Keratinocyte (primary cell): Measurements from ENCODE around the gene PRKAG2. TPM values are rescaled to one million over a fixed set of nuclear protein-coding genes. Genes with fewer than 3 reads are reported as not detected.

Source experiments
- DNase-seq: peaks from one replicate; pipeline ENCODE4 v3.0.0-alpha.2; 2011; ENCODE audit warnings: low read depth, missing footprints, low spot score
- FAIRE-seq: peaks from 2 replicates; lab custom pipeline; 2011; peaks lifted over from hg19 to GRCh38; lab: Jason Lieb, UNC
- H2AFZ ChIP-seq: 2 replicates; pipeline ENCODE4 v1.6.0; 2012; ENCODE audit warnings: low read length, control low read depth, inconsistent platforms; ENCODE audit not compliant: control insufficient read depth
- H3K27ac ChIP-seq: 2 replicates; pipeline ENCODE4 v1.5.1; 2011; ENCODE audit warnings: low read length; ENCODE audit not compliant: control insufficient read depth, insufficient read depth
- H3K27me3 ChIP-seq: 3 replicates; pipeline ENCODE4 v1.6.0; 2011; ENCODE audit warnings: low read length; ENCODE audit not compliant: control insufficient read depth, insufficient read depth; ENCODE audit errors: extremely low read depth
- H3K36me3 ChIP-seq, 2 experiments: 2 replicates in 1 of 2; 3 replicates in 1 of 2; pipeline ENCODE4 v1.5.1; 2011; ENCODE audit warnings: low read length in 2 of 2, mild to moderate bottlenecking in 1 of 2; ENCODE audit not compliant: control insufficient read depth in 2 of 2, insufficient read depth in 2 of 2; ENCODE audit errors: extremely low read depth in 1 of 2
- H3K4me1 ChIP-seq: 3 replicates; pipeline ENCODE4 v1.5.1; 2011; ENCODE audit warnings: low read length; ENCODE audit not compliant: control insufficient read depth, insufficient read depth; ENCODE audit errors: extremely low read depth
- H3K4me2 ChIP-seq: 3 replicates; pipeline ENCODE4 v1.6.0; 2011; ENCODE audit warnings: low read depth, low read length; ENCODE audit not compliant: control insufficient read depth, insufficient read depth; ENCODE audit errors: extremely low read depth
- H3K4me3 ChIP-seq, 3 experiments: fragments of 200-600 bp in 1 of 3; sonication (generic) in 1 of 3; 2 replicates in 2 of 3; 3 replicates in 1 of 3; pipeline ENCODE4 v1.5.1; 2011 to 2016; ENCODE audit warnings: low read length in 3 of 3, mild to moderate bottlenecking in 3 of 3, control low read depth in 2 of 3, inconsistent platforms in 1 of 3, low read depth in 1 of 3, mixed read lengths in 1 of 3, mixed run types in 1 of 3, moderate library complexity in 1 of 3; ENCODE audit not compliant: control insufficient read depth in 2 of 3, insufficient read depth in 2 of 3; ENCODE audit errors: extremely low read depth in 1 of 3
- H3K79me2 ChIP-seq: 2 replicates; pipeline ENCODE4 v1.6.0; 2012; ENCODE audit warnings: low read length; ENCODE audit not compliant: control insufficient read depth, insufficient read depth
- H3K9ac ChIP-seq: 3 replicates; pipeline ENCODE4 v1.6.0; 2011; ENCODE audit warnings: low read length; ENCODE audit not compliant: control insufficient read depth, insufficient read depth; ENCODE audit errors: extremely low read depth
- H3K9me1 ChIP-seq: 3 replicates; pipeline ENCODE4 v1.6.0; 2011; ENCODE audit warnings: low read length; ENCODE audit not compliant: control insufficient read depth, insufficient read depth; ENCODE audit errors: extremely low read depth
- H3K9me3 ChIP-seq: 2 replicates; pipeline ENCODE4 v1.5.1; 2012; ENCODE audit warnings: low read depth, low read length; ENCODE audit not compliant: control insufficient read depth
- H4K20me1 ChIP-seq: 3 replicates; pipeline ENCODE4 v1.6.0; 2011; ENCODE audit warnings: low read length; ENCODE audit not compliant: control insufficient read depth, insufficient read depth; ENCODE audit errors: extremely low read depth
- CTCF ChIP-seq, 3 experiments: IDR thresholded peaks in 1 of 3; conservative IDR thresholded peaks in 1 of 3; optimal IDR thresholded peaks in 1 of 3; 2 replicates in 2 of 3; 3 replicates in 1 of 3; pipeline versions ENCODE3 to v1.5.1; 2011; ENCODE audit warnings: low read length in 3 of 3, mild to moderate bottlenecking in 3 of 3, moderate library complexity in 2 of 3, control low read depth in 1 of 3, inconsistent platforms in 1 of 3; ENCODE audit not compliant: insufficient read depth in 2 of 3; ENCODE audit errors: extremely low read depth in 1 of 3
- EZH2 ChIP-seq: IDR thresholded peaks from one replicate; pipeline ENCODE4 v1.6.1; 2012; ENCODE audit warnings: inconsistent platforms, mild to moderate bottlenecking, low read length, moderate library complexity
- dilution Hi-C: fragments of 300-500 bp; cut with MboI; formaldehyde crosslinking; loops from one replicate; pipeline ENCODE4 v1.7.0; 2020; ENCODE audit warnings: low sequenced_read_pairs; ENCODE audit not compliant: extremely low pct_ligation_motif_present
- polyA plus RNA-seq, 5 experiments: library from polyadenylated mRNA; depleted of rRNA in 3 of 5; stranded (reverse) in 3 of 5; stranded (forward) in 1 of 5; unstranded in 1 of 5; fragments of >200 nt; gene quantifications; 1 replicate in 1 of 5; 2 replicates in 3 of 5; 3 replicates in 1 of 5; pipeline versions ENCODE4 v1.2.1 to v1.2.3, GENCODE V29; 2011 to 2012; ENCODE audit warnings: missing spikeins in 2 of 5, low read depth in 1 of 5, low replicate concordance in 1 of 5

PRKAG2 gene
- polyA plus RNA-seq, 1 donor (not counting 4 experiments of a cell fraction or from before 2014, with no cell fraction given): 39.5 TPM

DNA sequence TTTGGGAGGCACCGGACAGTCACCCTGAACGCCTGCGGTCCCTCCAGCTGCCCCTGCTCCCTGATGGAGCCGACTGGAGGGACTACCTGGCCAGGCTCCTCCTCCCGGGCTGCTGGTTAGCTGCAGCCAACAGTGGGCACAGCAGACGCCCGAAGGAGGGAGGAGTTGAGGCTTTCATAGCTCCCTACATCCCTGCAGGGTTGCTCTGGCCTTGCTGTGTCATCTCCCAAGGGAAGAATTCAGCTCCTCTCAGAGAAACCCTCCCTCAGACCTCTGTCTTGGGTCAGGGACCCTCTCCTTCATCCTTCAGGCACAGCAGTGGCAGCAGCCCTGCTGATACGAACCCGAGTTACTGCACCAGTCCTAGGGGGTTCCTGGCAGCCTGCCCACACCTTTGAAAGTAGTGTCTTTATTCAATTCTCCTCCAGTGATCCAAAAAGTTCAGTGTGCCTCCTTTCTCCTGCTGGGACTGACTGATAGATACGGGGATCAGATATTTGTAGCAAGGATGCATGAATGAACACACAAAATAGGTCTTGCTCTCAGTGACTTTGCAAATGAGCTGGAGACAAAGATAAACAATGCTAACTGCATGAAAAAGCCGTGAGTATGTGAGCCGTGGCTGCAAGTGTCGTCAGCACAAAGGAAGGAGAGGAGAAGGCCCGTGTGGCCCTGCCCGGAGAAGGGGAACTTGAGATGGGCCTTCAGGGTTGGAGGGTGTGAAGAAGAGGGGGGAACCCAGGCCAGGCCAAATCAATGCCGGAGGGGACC is 136.6 kb downstream of the PRKAG2 start:
- Histone ChIP-seq H3K4me3 (no peak overlapping the region), H3K9ac (no peak overlapping the region), H3K27me3 (peaks cover 3% of the 10 kb centered on the region), H4K20me1 (no peaks in the 10 kb centered on the region), H3K36me3 (no peaks in the 10 kb centered on the region), H3K9me3 (peaks cover 3% of the 10 kb centered on the region), H3K9me1 (no peaks in the 10 kb centered on the region), H3K4me2 (no peak overlapping the region), H2AFZ (no peak overlapping the region), H3K27ac (no peak overlapping the region), H3K79me2 (no peaks in the 10 kb centered on the region), H3K4me1 (peaks cover 11% of the 10 kb centered on the region)
- dilution Hi-C loops: no loop called here
- DNase-seq: no peak
- FAIRE-seq: no peak
- TF ChIP-seq CTCF (optimal IDR thresholded peaks at IDR 0.05 in 1 of 3, IDR thresholded peaks at IDR 0.05 in 1 of 3, conservative IDR thresholded peaks at IDR 0.05 in 1 of 3; ENCODE audit: extremely low read depth in 1 of 3, insufficient read depth in 2 of 3, low read length in 3 of 3) (no peak), EZH2 (no peak)

GRCh38 chr7:151738925-151739324 is 138.0 kb downstream of the PRKAG2 start:
- TF ChIP-seq CTCF (optimal IDR thresholded peaks at IDR 0.05 in 1 of 3, IDR thresholded peaks at IDR 0.05 in 1 of 3, conservative IDR thresholded peaks at IDR 0.05 in 1 of 3; ENCODE audit: extremely low read depth in 1 of 3, insufficient read depth in 2 of 3, low read length in 3 of 3) (no peak), EZH2 (no peak)
- dilution Hi-C loops: no loop called here
- H3K9me1 ChIP-seq: no peaks in the 10 kb centered on the region
- no peaks in the 10 kb centered on the region for H3K36me3 ChIP-seq
- no peak overlapping the region for H3K27ac ChIP-seq
- no peak overlapping the region for H3K4me2 ChIP-seq
- H4K20me1 ChIP-seq: no peaks in the 10 kb centered on the region
- H2AFZ ChIP-seq: no peak overlapping the region
- peaks cover 3% of the 10 kb centered on the region for H3K9me3 ChIP-seq
- FAIRE-seq: no peak
- no peaks in the 10 kb centered on the region for H3K79me2 ChIP-seq
- no peak overlapping the region for H3K9ac ChIP-seq
- H3K27me3 ChIP-seq: no peaks in the 10 kb centered on the region
- no peak for DNase-seq
- peaks cover 11% of the 10 kb centered on the region for H3K4me1 ChIP-seq
- no peak overlapping the region for H3K4me3 ChIP-seq
